Activated naive CD8-positive, alpha-beta T cell treated with anti-CD3 and anti-CD28 coated beads, Interleukin-2, amount 10 ng/mL, durations not matched to agents 7 days and 5 days (primary cell): ENCODE data around the gene LSAMP. TPM values are rescaled to one million over a fixed set of nuclear protein-coding genes. Genes with fewer than 3 reads are reported as not detected.

ENCODE experiments used
- ATAC-seq: fragments of 150-1000 bp; cut with Tn5 transposase; one replicate; pipeline ENCODE4 v1.10.0; 2021; ENCODE audit warnings: low read depth, moderate library complexity
- POLR2A ChIA-PET: fragments of 350-600 bp; sonication (Branson Sonifier 250); formaldehyde crosslinking; loops from one replicate; lab custom pipeline; 2021; ENCODE audit warnings: antibody characterized with exemption; lab: Charles Lee
- DNase-seq: peaks from one replicate; pipeline ENCODE4 v3.0.0; 2021
- H3K27ac Mint-ChIP-seq: one replicate; pipeline ENCODE4 v1.8.0; 2022; ENCODE audit warnings: mild to moderate bottlenecking, mixed read lengths
- H3K27me3 Mint-ChIP-seq: one replicate; pipeline ENCODE4 v1.8.0; 2022; ENCODE audit warnings: mild to moderate bottlenecking, moderate library complexity, mixed read lengths
- H3K36me3 Mint-ChIP-seq: one replicate; pipeline ENCODE4 v1.8.0; 2021; ENCODE audit warnings: mild to moderate bottlenecking, mixed read lengths
- H3K4me1 Mint-ChIP-seq: one replicate; pipeline ENCODE4 v1.8.0; 2021; ENCODE audit warnings: mixed read lengths
- H3K4me3 Mint-ChIP-seq: one replicate; pipeline ENCODE4 v1.8.0; 2022; ENCODE audit warnings: mild to moderate bottlenecking, moderate library complexity, mixed read lengths
- H3K9me3 Mint-ChIP-seq: one replicate; pipeline ENCODE4 v1.8.0; 2021; ENCODE audit warnings: mixed read lengths
- total RNA-seq, 2 experiments: library from RNA; stranded (reverse); gene quantifications; one replicate each; pipeline ENCODE4 v1.2.3, GENCODE V29; 2021

LSAMP gene
- total RNA-seq, 2 experiments from 2014 or later, result not detected

DNA sequence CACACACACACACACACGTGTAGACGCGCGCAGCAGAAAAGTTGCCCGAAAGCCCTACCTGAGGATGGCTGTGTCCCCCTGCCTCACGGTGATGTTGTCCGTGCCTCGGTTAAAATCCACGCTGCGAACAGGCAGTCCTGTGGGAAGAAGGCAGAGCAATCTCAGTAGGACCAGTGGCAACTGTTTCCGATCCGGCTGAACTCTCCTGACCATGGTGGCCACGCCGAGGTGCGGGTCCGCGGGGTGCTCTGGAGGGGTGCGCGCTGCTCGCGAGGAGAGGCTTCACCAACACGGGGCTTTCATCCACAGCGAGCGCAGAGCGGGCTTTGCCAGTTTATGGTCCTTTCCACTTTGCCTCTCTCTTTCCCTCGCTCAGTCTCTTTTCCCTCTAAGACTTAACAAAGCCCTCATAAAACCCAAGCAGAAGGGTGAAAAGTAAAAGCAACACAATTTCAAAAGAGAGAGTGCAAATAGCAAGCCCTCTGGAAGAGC lies 422 bp downstream of the LSAMP start:
- Mint-ChIP-seq H3K4me3 (no peak overlapping the region), H3K4me1 (no peaks in the 10 kb centered on the region), H3K9me3 (peaks cover 2% of the 10 kb centered on the region), H3K27ac (no peak overlapping the region), H3K27me3 (peaks cover 2% of the 10 kb centered on the region), H3K36me3 (no peaks in the 10 kb centered on the region)
- DNase-seq (no peak), ATAC-seq (no peak)
- POLR2A ChIA-PET, result no interaction called here

DNA sequence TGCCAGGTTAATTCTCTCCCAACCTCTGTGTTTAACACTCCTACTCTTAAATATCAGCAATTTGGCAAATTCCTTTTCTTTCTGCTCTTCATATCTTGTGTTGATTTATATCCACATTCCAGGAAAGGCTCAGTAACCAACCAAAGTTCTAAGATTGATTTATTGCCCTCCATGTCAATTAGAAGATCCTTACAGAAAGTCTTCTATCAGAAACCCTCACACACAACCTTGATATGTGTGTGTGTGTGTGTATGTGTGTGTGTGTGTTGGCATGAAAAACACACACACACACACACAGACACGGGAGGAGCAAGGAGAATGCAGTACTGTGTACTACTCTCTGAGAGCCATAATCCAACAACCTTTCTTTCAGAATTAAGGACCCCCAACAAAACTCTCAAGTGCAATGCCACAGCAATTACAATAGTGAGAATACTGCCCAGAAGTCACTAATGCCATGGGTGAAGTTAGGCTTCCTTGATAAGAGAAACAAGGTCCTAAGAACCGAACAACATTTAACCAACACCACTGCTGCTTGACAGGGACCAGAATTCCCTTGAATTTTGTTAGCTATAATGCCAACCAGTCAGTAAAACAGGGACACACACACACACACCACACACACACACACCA lies 1.1 kb downstream of the LSAMP start:
- peaks cover 2% of the 10 kb centered on the region for H3K27me3 Mint-ChIP-seq
- H3K27ac Mint-ChIP-seq, result no peak overlapping the region
- H3K4me1 Mint-ChIP-seq, result no peaks in the 10 kb centered on the region
- DNase-seq (no peak), ATAC-seq (no peak)
- POLR2A ChIA-PET, result no interaction called here
- H3K36me3 Mint-ChIP-seq, result no peaks in the 10 kb centered on the region
- peaks cover under 1% of the 10 kb centered on the region for H3K9me3 Mint-ChIP-seq
- no peak overlapping the region for H3K4me3 Mint-ChIP-seq

DNA sequence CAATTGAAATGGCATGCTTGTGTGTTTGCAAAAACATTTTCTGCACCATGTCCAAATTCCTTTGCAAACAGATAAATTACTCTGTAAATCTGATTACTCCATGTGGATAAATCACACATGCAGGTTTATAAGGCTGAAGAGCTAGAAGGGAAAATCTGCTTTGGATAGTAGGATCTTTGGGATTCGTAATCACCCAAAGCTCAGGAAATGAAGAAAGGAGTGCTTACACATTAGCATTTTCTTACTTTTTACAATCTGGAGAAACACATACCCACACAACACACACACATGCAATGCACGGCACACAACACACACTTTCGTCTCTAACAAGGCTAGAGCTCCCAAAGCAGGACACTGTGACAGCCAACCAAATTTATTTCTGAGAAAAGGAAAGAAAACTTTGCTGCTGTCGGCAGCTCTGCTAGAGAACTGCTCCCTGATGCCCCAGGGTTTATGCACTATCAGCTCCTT lies 2.1 kb downstream of the LSAMP start:
- no peak for DNase-seq
- no peak overlapping the region for H3K27ac Mint-ChIP-seq
- no peak overlapping the region for H3K4me3 Mint-ChIP-seq
- peaks cover 2% of the 10 kb centered on the region for H3K27me3 Mint-ChIP-seq
- POLR2A ChIA-PET, result no interaction called here
- no peaks in the 10 kb centered on the region for H3K4me1 Mint-ChIP-seq
- ATAC-seq, result no peak
- no peaks in the 10 kb centered on the region for H3K36me3 Mint-ChIP-seq
- H3K9me3 Mint-ChIP-seq, result peaks cover 1% of the 10 kb centered on the region

DNA sequence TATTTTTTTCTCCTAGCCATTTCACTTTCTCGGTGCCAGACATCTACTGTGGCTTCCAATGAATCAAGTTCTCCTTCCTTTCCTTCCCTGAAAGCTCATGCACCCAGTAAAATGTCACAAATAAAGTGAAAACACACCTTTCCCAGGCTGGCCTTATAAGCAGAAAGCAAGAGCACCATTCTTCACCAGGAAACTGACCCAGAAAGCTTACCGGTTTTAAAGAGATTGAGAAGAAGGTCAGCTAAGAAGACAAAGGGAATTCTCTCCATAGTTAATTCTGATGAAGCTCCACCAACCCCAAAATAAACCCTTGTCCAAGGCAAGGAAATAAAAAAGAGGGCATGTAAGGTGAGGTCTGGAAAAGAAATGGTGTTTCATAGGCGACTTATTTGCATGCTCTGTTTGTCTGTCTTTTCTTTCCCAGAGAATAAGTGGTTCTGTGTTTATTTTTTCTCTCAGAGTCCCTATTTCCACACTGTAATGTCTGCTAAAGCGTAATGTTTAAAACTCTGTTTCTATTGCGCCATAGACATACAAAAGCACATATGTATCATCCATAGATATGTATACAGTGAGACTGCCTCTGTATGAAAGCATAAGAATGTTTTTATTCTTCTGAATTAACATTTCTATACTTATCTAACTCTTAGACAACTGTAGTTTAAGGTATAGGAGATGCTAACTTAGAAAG lies 2.8 kb downstream of the LSAMP start:
- POLR2A ChIA-PET, result no interaction called here
- DNase-seq (no peak), ATAC-seq (no peak)
- no peak overlapping the region for H3K27ac Mint-ChIP-seq
- H3K4me1 Mint-ChIP-seq, result no peaks in the 10 kb centered on the region
- H3K36me3 Mint-ChIP-seq, result no peaks in the 10 kb centered on the region
- H3K9me3 Mint-ChIP-seq, result peaks cover 1% of the 10 kb centered on the region
- peaks cover 2% of the 10 kb centered on the region for H3K27me3 Mint-ChIP-seq
- no peak overlapping the region for H3K4me3 Mint-ChIP-seq

DNA sequence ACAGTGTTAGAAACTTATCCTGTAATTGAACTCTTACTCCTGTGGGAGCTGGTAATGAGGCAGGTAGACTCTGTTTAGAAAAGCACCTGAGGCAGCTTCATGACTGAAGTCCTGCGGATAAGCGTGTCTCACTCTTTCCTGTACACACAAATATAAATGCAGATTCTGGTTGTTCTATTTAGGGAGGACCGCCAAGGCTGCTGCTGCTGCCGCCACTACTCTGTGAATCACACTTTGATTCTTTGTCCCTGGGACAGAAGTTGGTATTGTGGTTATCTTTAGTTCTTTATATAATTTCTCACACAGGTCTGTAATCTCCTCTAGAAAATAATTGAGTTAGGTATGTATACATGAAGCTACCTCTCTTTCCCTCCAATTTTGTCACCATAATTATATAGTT lies 3.6 kb downstream of the LSAMP start:
- DNase-seq (no peak), ATAC-seq (no peak)
- Mint-ChIP-seq H3K27ac (no peak overlapping the region), H3K27me3 (peaks cover 2% of the 10 kb centered on the region), H3K36me3 (no peaks in the 10 kb centered on the region), H3K9me3 (peaks cover 1% of the 10 kb centered on the region), H3K4me3 (no peak overlapping the region), H3K4me1 (no peaks in the 10 kb centered on the region)
- POLR2A ChIA-PET, result no interaction called here

DNA sequence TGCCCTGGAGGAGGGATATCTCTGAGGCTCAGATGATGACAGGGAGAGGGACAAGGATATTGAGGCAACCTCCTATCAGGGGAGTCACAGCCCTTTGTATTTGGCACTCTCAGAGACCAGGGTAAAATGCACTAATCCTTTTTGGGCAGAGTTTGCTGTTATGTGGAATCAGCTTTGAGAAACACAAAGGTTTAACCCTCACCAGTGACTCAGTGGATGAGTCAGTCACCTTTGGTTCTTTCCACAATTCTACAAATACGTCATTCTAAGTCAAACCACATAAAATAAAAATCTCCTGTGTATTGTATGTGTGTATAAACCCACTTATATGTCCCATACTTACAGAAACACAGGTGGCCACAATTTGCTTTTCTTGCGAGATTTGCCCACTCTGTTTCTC lies 5.1 kb downstream of the LSAMP start:
- Mint-ChIP-seq H3K4me1 (no peaks in the 10 kb centered on the region), H3K36me3 (no peaks in the 10 kb centered on the region), H3K4me3 (no peak overlapping the region), H3K27ac (no peak overlapping the region), H3K27me3 (peaks cover 2% of the 10 kb centered on the region), H3K9me3 (peaks cover 6% of the 10 kb centered on the region)
- no peak for DNase-seq
- POLR2A ChIA-PET, result no interaction called here
- no peak for ATAC-seq

DNA sequence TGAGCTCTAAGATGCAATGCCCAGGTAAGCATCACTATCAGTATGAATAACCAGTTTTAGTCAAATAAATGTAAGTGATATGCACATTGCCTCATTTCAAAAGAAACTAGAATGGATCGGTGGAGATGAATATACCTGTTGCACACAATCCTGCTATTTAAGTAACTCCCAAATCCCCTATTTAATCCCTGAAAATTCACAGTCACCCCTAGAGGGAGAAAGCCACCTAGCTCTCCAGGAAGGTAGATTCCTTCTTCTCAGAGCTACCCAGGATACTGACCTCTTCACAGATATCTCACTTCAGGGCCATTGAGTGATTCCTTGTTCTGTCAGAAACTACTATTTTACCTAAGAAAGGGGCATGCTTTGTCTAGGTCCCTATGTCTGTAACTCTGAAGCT lies 11.7 kb downstream of the LSAMP start:
- ATAC-seq (no peak), DNase-seq (no peak)
- Mint-ChIP-seq H3K36me3 (no peaks in the 10 kb centered on the region), H3K9me3 (peaks cover 5% of the 10 kb centered on the region), H3K4me1 (no peaks in the 10 kb centered on the region), H3K27me3 (no peaks in the 10 kb centered on the region), H3K4me3 (no peak overlapping the region), H3K27ac (no peak overlapping the region)
- POLR2A ChIA-PET, result no interaction called here

DNA sequence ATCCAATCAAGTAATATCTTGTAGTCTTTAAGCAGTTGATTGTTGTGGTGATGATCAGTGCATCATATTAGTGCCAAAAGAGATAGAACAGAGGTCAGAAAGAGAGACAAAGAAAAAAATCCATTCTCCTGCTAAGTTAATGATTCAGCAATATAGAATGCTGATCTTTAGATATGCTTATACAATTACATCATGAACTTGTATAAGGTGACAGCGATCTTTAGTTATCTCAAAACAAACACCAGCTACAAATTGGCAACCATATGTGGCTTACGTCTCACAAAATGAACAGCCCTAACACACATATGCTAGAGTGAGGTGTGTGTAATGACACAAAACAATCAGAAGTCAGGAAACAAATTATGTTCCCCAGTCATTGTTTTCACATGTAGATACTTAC lies 12.5 kb downstream of the LSAMP start:
- H3K27ac Mint-ChIP-seq, result no peak overlapping the region
- POLR2A ChIA-PET, result no interaction called here
- ATAC-seq (no peak), DNase-seq (no peak)
- H3K27me3 Mint-ChIP-seq, result no peaks in the 10 kb centered on the region
- peaks cover 5% of the 10 kb centered on the region for H3K9me3 Mint-ChIP-seq
- no peaks in the 10 kb centered on the region for H3K4me1 Mint-ChIP-seq
- no peaks in the 10 kb centered on the region for H3K36me3 Mint-ChIP-seq
- no peak overlapping the region for H3K4me3 Mint-ChIP-seq

DNA sequence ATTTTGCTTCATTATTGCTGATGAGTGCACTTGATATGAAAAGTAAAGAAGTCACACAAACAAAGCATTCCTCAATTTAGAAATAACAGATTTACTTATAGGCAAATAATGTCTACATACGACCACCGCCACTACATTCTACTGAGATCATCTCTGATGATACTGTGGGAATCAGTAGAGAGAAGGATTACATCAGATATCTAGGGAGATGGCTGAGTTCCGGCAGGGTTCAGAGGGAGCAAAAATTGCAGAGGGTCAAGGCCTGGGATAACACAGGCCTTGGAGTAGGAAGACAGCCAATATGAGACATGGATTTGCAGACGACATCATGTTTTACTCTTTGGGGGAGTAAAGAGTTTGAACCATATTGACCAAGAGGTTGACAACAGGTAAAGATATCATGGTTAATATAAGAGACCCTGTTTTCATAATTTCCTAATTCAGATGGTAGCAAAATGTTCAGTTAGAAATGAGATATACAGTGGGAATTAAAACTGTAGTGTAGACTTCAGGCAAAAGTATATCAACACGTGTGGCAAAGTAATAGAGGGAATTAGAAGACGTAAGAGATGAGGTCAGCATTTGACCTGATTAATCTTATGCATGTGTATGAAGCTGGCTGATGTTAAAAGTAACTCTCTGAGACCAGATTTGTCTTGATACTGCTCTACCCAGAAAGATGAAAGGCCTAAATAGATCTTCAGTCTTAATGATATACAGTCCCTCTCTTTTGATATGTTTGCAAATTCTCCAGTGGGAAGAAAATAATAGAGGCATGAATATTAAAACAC lies 15.6 kb downstream of the LSAMP start:
- no peak for ATAC-seq
- Mint-ChIP-seq H3K9me3 (peaks cover 1% of the 10 kb centered on the region), H3K4me1 (no peaks in the 10 kb centered on the region), H3K27ac (no peak overlapping the region), H3K27me3 (no peaks in the 10 kb centered on the region), H3K36me3 (no peaks in the 10 kb centered on the region), H3K4me3 (no peak overlapping the region)
- DNase-seq, result no peak
- POLR2A ChIA-PET, result no interaction called here

DNA sequence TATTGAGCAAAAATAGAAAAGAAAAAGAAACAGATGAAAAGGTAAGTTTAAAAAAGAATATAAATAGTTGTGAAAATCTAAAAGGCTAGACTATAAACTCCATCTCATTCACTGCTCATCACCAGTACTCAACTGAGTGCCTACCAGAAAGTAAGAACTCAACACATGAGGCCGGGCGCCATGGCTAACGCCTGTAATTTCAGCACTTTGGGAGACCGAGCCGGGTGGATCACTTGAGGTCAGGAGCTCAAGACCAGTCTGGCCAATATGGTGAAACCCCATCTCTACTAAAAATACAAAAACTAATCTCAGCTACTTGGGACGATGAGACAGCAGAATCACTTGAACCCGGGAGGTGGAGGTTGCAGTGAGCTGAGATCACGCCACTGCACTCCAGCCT lies 19.3 kb downstream of the LSAMP start:
- ATAC-seq (no peak), DNase-seq (no peak)
- no peak overlapping the region for H3K4me3 Mint-ChIP-seq
- H3K9me3 Mint-ChIP-seq, result peaks cover 3% of the 10 kb centered on the region
- POLR2A ChIA-PET, result no interaction called here
- no peak overlapping the region for H3K27ac Mint-ChIP-seq
- no peaks in the 10 kb centered on the region for H3K36me3 Mint-ChIP-seq
- H3K4me1 Mint-ChIP-seq, result no peaks in the 10 kb centered on the region
- no peaks in the 10 kb centered on the region for H3K27me3 Mint-ChIP-seq

DNA sequence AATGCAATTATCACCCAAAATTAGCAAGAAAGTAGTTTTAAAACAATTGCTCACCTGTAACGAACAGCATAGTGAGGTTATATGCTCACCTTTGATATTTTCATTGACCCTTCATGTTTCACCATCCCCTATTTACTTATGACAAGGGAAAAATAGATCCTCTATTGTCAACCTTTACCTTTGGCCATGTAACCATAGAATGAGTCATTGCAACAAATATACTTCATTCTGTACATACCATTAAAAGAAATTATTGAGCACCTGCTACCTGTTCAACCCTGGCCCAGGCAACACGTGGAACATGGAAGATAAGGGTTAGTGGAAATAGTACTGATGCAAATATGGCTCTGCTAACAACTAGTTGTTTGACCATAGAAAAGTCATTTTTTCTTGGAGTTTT lies 20.2 kb downstream of the LSAMP start:
- DNase-seq (no peak), ATAC-seq (no peak)
- POLR2A ChIA-PET, result no interaction called here

DNA sequence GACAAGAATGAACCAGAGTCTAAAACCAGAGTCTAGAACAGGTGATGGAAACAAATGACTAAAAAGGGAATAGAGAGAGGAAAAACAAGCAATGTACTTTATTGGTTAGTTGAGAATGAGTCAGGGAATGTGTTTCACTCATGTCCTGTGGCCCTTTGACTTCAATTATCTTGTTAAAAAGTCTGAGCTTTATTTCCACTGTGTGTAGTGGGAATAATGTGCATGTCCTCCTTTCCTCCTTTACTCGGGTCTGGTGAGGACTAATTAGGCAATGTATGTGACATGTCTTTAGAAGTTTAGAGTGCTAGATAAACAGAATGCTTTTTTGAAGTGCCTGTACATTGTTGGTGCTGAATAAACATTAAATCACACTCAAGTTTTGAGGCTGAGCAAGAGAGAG lies 21.3 kb downstream of the LSAMP start:
- Mint-ChIP-seq H3K4me1 (no peaks in the 10 kb centered on the region), H3K9me3 (peaks cover 3% of the 10 kb centered on the region), H3K27ac (no peak overlapping the region), H3K4me3 (no peak overlapping the region), H3K27me3 (no peaks in the 10 kb centered on the region), H3K36me3 (no peaks in the 10 kb centered on the region)
- POLR2A ChIA-PET, result no interaction called here
- DNase-seq (no peak), ATAC-seq (no peak)

More for the DNA sequence above, 20.2 kb downstream of the LSAMP start:
- H3K27me3 Mint-ChIP-seq, result no peaks in the 10 kb centered on the region
- no peak overlapping the region for H3K4me3 Mint-ChIP-seq
- peaks cover 3% of the 10 kb centered on the region for H3K9me3 Mint-ChIP-seq
- no peaks in the 10 kb centered on the region for H3K4me1 Mint-ChIP-seq
- no peak overlapping the region for H3K27ac Mint-ChIP-seq
- no peaks in the 10 kb centered on the region for H3K36me3 Mint-ChIP-seq

DNA sequence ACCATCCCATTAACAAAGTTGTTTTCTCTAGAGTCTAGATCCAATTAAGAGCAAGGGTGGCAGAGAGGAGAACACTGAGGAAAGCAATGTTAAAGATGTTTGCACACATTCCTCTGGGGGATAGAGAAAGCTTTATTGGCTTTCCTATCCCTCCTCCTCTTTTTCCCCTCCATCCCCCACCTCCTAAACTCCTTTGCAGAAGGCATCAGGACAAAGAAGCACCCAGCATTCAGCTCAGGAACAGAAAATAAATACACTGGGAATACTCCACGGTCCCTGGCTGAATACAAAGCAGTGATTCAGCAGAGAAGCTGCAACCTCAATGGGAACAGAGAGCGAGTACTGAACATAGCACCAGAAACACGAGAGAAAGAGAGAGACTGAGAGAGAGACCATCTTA lies 21.9 kb downstream of the LSAMP start:
- Mint-ChIP-seq H3K27ac (no peak overlapping the region), H3K36me3 (no peaks in the 10 kb centered on the region), H3K4me1 (no peaks in the 10 kb centered on the region), H3K4me3 (no peak overlapping the region), H3K27me3 (no peaks in the 10 kb centered on the region), H3K9me3 (peaks cover 3% of the 10 kb centered on the region)
- POLR2A ChIA-PET, result no interaction called here
- no peak for ATAC-seq
- DNase-seq, result no peak

DNA sequence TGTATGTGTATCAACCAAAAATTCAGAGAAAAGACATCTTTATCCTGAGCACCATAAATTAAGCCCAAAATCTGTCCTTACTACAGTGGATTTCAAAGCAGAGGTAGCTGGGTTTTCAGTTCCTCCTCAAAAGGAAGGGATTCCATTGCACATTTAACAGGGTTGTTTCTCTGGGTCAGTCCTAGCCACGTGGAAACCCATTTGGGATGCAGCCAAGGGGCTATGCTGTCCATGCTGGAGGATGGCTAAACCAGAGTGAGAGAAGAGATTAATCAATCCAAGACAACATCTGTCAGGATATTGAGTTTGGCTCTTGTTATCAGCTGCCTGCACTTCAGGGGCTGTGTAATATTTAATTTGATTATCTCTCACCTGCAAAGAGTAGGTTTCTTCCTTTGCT lies 28.1 kb downstream of the LSAMP start:
- ATAC-seq (no peak), DNase-seq (no peak)
- Mint-ChIP-seq H3K4me1 (no peaks in the 10 kb centered on the region), H3K27ac (no peak overlapping the region), H3K9me3 (no peaks in the 10 kb centered on the region), H3K27me3 (no peaks in the 10 kb centered on the region), H3K36me3 (no peaks in the 10 kb centered on the region), H3K4me3 (no peak overlapping the region)
- POLR2A ChIA-PET, result no interaction called here
